Left ventricle myocardium inferior (tissue), 1 donor: ENCODE results near the gene MBD5. TPM values are rescaled to one million over a fixed set of nuclear protein-coding genes. Genes with fewer than 3 reads are reported as not detected.

Source experiments
- DNase-seq: peaks from one replicate; pipeline ENCODE4 v3.0.0-alpha.2; 2020
- H3K27ac ChIP-seq: fragments of 200-600 bp; replicated peaks from 2 replicates; pipeline ENCODE4 v1.8.0; 2021
- H3K27me3 ChIP-seq: fragments of 200-600 bp; 2 replicates; pipeline ENCODE4 v1.8.0; 2021; ENCODE audit warnings: low read depth
- H3K36me3 ChIP-seq: fragments of 200-600 bp; 2 replicates; pipeline ENCODE4 v1.8.0; 2021
- H3K4me1 ChIP-seq: fragments of 200-600 bp; 2 replicates; pipeline ENCODE4 v1.8.0; 2021
- H3K4me3 ChIP-seq: fragments of 200-600 bp; 2 replicates; pipeline ENCODE4 v1.8.0; 2021; ENCODE audit warnings: mild to moderate bottlenecking, moderate library complexity
- H3K9me3 ChIP-seq: fragments of 200-600 bp; replicated peaks from 2 replicates; pipeline ENCODE4 v1.8.0; 2021
- CTCF ChIP-seq: fragments of 200-600 bp; IDR thresholded peaks from 2 replicates; pipeline ENCODE4 v1.8.0; 2021; ENCODE audit warnings: antibody characterized with exemption, mild to moderate bottlenecking, borderline replicate concordance
- intact Hi-C: fragments of 100-400 bp; cut with micrococcal nuclease; formaldehyde crosslinking; loops from one replicate; pipeline ENCODE4 v1.11.0; 2022
- total RNA-seq: library from RNA; stranded (reverse); fragmentation: NEBNext Ultra II Directional; extraction: Animal tissue kit (Norgen Biotek cat#: 25700); gene quantifications from one replicate; pipeline ENCODE4 v1.2.1, GENCODE V29; 2021
- donor health status: DM: no; HTN: yes; CAD: no; lungs with severe emphysema.

Gene MBD5
- total RNA-seq, 1 donor from 2014 or later = 21.9 TPM

GRCh38 chr2:148447877-148448276, 427.0 kb downstream of the MBD5 start:
- TF ChIP-seq CTCF = no peak
- Histone ChIP-seq H3K4me3 (no peak overlapping the region), H3K4me1 (no peaks in the 10 kb centered on the region), H3K9me3 (no peaks in the 10 kb centered on the region), H3K27me3 (no peaks in the 10 kb centered on the region), H3K27ac (no peak overlapping the region), H3K36me3 (no peaks in the 10 kb centered on the region)
- intact Hi-C loops = no loop called here
- DNase-seq = no peak

GRCh38 chr2:148450531-148450930, 429.6 kb downstream of the MBD5 start:
- Histone ChIP-seq H3K4me3 (no peak overlapping the region), H3K27ac (no peak overlapping the region), H3K36me3 (no peaks in the 10 kb centered on the region), H3K4me1 (no peaks in the 10 kb centered on the region), H3K9me3 (no peaks in the 10 kb centered on the region), H3K27me3 (no peaks in the 10 kb centered on the region)
- no peak for DNase-seq
- intact Hi-C loops = no loop called here
- TF ChIP-seq CTCF = no peak

GRCh38 chr2:148451046-148451445, 430.2 kb downstream of the MBD5 start:
- intact Hi-C loops = no loop called here
- Histone ChIP-seq H3K4me1 (no peaks in the 10 kb centered on the region), H3K9me3 (no peaks in the 10 kb centered on the region), H3K4me3 (no peak overlapping the region), H3K27me3 (no peaks in the 10 kb centered on the region), H3K36me3 (no peaks in the 10 kb centered on the region), H3K27ac (no peak overlapping the region)
- DNase-seq = no peak
- no peak for TF ChIP-seq CTCF

- Histone ChIP-seq H3K4me3 (no peak overlapping the region), H3K36me3 (no peaks in the 10 kb centered on the region), H3K9me3 (no peaks in the 10 kb centered on the region), H3K27ac (no peak overlapping the region), H3K27me3 (no peaks in the 10 kb centered on the region), H3K4me1 (peaks cover 12% of the 10 kb centered on the region)
- TF ChIP-seq CTCF = no peak
- intact Hi-C loops = no loop called here
- DNase-seq = no peak
Observed at GRCh38 chr2:148455791-148456190, 434.9 kb downstream of the MBD5 start.

- Histone ChIP-seq H3K27me3 (no peaks in the 10 kb centered on the region), H3K27ac (no peak overlapping the region), H3K4me3 (no peak overlapping the region), H3K36me3 (no peaks in the 10 kb centered on the region), H3K4me1 (peaks cover 12% of the 10 kb centered on the region), H3K9me3 (no peaks in the 10 kb centered on the region)
- intact Hi-C loops = no loop called here
- TF ChIP-seq CTCF = no peak
- no peak for DNase-seq
Observed at GRCh38 chr2:148458171-148458570, 437.3 kb downstream of the MBD5 start.

GRCh38 chr2:148459377-148459778, 438.5 kb downstream of the MBD5 start:
- H3K27ac ChIP-seq = no peak overlapping the region
- TF ChIP-seq CTCF = no peak
- no peaks in the 10 kb centered on the region for H3K9me3 ChIP-seq
- no peaks in the 10 kb centered on the region for H3K27me3 ChIP-seq
- H3K4me3 ChIP-seq = no peak overlapping the region
- peaks cover 7% of the 10 kb centered on the region for H3K36me3 ChIP-seq
- intact Hi-C loops = no loop called here
- no peak for DNase-seq
- H3K4me1 ChIP-seq = peaks cover 12% of the 10 kb centered on the region
